NCI-H1048 (cell line): ENCODE measurements around the gene DZIP1L.
"Not testable (repeated sequence)": the region's sequence is repeated elsewhere in the genome, so short reads cannot be mapped to it uniquely, and the experiment has no call there.

Experiments
- DNase-seq: peaks from one replicate; lab custom pipeline; 2025; lab: John Stamatoyannopoulos, UW

Gene DZIP1L, protein sequence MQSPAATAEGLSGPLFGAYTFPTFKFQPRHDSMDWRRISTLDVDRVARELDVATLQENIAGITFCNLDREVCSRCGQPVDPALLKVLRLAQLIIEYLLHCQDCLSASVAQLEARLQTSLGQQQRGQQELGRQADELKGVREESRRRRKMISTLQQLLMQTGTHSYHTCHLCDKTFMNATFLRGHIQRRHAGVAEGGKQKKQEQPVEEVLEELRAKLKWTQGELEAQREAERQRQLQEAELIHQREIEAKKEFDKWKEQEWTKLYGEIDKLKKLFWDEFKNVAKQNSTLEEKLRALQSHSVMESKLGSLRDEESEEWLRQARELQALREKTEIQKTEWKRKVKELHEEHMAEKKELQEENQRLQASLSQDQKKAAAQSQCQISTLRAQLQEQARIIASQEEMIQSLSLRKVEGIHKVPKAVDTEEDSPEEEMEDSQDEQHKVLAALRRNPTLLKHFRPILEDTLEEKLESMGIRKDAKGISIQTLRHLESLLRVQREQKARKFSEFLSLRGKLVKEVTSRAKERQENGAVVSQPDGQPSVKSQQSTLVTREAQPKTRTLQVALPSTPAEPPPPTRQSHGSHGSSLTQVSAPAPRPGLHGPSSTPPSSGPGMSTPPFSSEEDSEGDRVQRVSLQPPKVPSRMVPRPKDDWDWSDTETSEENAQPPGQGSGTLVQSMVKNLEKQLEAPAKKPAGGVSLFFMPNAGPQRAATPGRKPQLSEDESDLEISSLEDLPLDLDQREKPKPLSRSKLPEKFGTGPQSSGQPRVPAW

DNA sequence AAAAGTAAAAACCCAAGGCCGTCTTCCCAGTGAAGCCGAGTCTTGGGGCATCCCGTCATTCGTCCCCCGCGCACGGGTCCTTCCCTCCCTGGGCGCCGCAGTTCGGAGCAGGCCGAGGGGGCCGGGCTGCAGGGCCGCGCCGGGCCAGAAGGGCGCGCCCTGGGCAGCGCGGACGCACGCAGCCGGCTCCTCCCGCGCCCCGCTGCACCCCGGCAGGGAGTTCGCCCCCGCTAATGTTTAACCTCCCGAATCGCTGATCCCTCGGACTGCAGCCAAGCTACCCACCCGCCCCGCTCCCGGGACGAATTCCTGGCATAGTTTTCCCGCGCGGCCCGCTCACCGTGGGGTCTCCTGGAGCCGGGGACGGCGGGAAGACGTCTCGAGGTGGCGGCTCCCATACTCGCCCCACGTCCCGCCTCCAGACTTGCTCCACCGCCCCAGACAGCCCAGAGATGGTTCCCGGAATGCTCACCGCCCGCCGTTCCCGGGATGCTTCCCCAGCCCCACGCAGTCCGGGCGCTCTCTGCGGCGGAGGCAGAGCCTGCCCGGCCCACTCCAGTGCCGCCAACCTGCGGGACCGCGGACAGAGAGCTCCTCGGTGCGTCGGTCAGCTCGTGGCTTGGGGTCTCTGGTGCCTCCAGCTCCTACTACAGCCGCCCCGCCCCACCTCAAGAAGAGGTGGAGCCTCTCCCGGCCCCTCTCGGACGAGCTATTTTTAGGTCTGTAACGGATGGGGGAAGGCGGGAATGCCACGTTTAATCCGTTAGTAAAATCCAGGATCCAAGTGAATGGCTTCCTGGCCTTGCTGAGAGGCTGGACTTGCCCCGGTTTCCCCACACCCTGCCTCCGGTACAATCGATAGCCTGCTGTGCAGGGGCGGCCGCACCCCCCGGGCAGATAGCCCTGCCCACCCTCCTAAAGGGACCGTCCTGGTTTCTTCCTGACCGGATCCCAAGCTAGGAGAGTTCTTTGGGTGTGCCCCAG is at the start of gene DZIP1L:
DZIP1L (minus strand) TSS at position 621 of the 984 bp plus-strand sequence. CDS start 11,637 bp downstream, outside the sequence.
- DNase-seq, result peak; percentile 49

DNA sequence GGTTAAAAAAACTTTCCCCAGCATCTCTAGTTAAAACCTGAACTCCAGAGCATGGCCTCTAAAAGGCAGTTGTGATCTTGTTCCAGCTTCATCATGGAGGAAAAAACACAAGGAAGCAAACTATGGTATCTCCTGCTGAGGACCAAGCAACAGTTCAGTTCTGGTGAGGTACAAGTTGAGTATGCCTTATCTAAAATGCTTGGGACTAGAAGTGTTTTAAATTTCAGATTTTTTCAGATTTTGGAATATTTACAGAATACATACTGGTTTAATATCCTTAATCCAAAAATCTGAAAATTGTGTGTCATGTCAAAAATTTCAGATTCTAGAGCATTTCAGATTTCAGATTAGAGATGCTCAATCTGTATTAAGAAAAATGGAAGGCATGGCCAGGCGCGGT is 49.7 kb upstream of the DZIP1L start:
- DNase-seq, result no peak

DNA sequence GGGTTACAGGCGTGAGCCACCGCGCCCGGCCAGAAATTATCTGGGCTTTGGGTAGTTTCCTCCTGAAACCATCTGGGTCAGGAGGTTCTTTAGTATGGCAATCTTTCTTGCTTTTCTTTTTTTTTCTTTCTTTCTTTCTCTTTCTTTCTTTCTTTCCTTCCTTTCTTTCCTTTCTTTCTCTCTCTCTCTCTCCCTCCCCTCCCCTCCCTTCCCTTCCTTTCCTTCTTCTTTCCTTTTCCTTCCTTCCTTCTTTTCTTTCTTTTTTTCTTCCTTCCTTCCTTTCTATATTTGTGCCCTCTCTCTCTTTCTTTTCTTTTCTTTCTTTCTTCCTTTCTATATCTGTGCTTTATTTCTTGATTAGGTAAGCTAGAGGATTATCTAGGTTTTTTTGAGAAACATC is 42.3 kb upstream of the DZIP1L start:
- DNase-seq, result no peak

DNA sequence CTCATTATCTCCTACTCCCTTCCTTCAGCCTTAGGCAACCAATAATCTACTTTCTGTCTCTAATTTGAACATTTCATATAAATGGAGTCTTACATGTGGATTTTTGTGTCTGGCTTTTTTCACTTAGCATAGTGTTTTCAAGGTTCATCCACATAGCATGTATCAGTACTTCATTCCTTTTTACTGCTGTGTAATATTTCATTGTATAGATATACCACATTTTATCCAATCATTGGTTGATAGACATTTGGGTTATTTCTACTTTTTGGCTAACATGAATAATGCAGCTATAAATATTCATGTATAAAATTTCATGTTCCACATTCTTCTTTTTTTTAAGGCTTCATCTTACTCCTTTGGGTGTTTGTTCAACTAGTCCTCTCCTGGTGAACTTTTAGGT is 39.1 kb upstream of the DZIP1L start:
- DNase-seq, result no peak

DNA sequence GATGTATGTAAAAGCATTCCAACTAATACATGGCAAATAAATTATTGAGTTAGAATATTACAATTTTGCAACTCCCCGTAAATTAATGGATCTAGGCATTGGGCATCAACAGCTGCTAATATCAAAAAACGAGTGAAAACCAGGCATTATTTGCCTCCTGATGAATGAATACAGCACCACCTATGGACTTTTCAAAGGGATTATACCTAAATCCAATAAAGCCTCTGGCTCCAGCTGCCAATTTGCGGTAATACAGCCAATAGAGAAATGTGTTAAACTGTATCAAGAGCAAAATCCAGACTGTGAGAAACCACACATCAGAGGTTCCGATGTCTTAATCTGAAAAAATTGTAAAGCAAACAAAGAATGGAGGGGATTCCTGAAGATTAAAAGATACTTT is 33.1 kb upstream of the DZIP1L start:
- no peak for DNase-seq

DNA sequence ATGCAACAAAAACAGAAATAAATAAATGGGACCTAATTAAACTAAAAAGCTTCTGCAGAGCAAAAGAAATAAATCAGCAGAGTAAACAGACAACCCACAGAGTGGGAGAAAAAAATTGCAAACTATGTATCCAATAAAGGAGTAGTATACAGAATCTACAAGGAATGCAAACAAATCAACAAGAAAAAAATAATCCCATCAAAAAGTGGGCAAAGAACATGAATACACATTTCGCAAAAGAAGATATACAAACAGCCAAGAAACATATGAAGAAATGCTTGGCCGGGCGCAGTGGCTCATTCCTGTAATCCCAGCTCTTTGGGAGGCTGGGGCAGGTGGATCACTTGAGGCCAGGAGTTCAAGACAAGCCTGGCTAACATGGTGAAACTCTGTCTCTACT is 26.8 kb upstream of the DZIP1L start:
- DNase-seq, result not testable (repeated sequence)

DNA sequence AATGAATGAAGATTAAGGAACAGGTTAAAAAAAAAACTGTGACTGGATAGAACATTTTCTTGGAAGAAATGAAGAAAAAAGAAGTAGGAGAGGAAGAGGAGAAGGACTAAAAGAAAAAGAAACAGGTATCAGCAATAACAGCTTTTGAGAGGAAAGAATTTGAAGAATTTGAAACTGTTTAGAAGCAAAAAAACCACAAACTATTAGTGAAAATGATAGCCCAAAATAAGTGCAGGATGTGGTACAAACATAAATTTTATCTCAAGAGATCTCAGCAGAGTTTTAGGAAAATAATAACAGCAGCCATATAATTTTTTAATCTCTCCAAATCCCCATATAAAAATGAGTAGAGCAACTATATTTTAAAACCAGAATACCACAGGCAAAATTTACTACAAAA is 25.5 kb upstream of the DZIP1L start:
- DNase-seq, result no peak

DNA sequence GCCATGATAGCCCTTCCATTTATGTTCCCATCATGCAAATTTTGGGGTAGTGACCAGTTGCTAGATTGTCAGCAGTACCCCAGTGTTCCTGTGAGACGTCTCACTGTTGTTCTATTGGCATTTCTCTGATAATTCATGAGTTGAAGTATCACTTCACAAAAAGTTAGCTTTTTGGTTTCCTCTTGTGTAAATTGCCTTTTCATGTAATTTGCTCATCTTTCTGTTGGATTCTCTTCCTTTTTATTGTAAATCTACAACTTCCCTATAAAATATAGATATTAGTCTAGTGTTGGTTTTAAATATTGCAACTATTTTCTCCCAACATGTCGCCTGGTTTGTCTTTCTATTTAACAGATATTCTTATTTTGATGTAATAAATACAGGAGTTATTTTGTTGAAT is 24.3 kb upstream of the DZIP1L start:
- no peak for DNase-seq

DNA sequence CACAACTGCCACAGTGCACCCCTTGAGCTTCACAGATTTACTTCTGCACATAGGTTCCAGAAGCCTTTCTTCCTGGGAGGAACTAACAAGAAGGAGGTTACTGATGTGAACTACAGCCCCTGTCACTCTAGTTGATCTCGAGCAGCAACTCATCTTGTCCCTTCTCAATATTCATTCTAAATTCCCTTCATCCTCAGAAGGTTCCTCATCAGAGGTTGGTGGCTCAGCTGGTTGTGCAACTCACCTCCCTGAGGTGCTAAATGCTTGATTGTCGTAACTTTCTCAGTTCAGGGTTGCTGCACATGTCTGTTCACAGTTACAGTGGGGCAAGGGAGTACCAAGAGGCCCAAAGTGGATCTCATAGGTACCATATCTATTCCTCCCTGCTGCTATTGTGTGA is 22.5 kb upstream of the DZIP1L start:
- no peak for DNase-seq

DNA sequence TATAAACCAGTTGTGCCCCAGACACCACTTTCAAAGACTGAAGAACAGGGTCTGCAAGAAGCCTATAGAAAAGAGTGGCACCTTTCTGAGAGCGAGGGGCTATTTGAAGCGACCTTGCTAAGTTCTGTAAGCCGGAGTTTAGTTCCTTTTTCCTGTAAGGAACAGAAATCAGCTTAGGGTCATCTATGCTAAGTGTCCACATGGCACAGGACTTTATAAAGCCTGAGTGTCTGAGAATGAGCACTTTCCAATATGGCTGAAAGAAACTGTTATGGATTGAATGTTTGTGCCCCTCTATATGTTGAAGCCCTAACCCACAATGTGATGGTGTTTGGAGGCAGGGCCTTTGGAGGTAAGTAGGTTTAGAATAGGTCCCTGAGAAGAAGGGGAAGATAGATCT is 20.8 kb upstream of the DZIP1L start:
- DNase-seq, result no peak

DNA sequence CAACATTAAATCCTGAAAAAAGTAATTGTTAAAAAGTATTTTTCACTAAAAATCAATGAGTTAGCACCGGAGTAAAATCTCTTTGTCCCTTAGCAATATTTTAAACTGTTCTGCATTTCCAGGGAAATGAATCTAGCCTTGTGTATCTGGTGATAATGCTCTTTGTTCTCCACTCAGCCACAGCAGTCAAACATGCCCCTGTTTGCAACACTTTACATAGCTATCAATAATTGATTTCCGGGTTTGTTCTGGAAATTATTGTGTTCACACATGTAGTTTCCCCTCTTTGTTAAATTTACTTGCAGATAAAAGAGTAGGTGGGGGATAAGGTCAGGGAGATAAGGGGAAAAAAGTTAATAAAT is 20.4 kb upstream of the DZIP1L start:
- DNase-seq, result no peak

DNA sequence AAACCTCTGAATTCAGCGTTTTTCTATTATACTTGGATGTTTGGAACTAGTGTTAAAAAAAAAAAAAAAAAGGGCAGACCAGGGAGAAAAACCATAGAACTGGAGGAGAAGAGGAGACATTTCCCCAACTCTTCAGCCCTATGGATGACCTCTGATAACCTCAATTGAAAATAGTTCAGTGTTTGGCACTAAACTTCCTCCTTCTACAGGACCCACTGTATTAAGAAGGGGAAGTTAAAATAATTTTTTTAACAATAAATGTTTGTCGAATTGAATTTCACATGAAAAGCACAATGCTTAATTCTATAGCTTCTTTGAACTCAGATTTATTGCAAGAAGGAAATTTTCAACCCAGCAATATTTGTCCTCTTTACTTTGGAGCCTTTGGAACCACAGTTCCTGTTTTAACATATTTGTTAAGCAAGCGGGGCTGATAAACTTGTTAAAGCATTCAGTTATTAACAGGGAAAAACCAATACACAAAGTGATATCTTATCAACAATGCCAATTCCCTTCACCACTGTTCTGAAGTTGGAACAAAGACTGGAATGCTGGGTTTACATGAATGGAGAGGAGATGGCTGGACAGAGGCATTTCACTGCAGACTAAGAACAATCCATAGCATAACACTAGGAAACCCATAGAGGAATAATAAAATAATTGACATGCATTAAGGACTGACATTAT is 19.9 kb upstream of the DZIP1L start:
- no peak for DNase-seq

DNA sequence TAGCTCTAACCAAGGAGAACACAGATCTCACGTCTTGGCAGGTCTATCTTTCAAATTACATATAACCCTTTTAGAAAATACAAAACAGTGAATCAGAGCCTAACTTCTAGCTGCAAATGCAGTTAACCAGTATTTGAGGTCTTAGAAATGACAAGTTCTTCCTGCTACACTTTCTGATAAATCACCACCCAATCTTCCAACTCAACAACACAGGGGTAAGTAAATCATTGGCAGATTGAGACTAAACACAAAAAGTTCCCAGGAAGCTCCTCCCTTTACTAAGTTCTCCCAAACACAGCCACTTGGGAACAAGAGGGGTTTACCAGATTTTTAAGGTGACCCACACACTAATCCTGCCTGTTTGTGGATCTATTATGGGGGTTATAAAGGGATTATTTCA is 16.8 kb upstream of the DZIP1L start, which contains the start of gene A4GNT:
A4GNT (minus strand) TSS at position 152 of the 400 bp plus-strand sequence. CDS start 1,134 bp downstream, outside the sequence.
- DNase-seq, result no peak

DNA sequence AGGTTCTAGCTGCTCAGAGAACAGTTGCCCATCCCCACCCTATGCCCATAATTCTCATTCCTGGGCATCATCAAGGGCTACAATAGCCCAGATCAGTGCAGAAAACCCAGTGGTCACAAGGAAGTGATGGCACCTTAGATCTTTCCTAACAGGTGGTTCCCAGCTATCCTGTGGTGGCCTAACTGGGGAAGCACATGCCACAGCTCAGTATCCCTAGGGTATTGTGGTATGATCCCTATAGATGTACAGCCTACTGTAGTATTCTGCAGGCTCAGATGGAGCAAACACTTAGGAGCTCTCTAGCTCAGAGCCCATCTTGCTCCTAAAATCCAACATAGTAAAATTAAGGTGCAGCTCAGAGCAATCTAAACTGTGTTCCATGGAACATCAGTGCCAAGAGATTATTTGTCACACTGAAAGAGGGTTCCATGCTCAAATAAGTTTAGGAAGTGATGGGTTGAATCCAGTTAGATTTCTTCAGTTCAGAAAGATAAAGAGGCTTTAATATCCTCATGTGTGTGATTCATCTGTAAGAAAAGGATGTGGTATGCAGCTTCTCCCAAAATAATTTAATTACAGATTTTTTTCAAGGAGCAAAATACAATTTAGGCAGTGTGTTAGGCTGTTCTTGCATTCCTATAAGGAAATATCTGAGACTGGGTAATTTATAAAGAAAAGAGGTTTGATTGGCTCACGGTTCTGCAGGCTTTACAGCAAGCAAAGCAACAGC is 12.4 kb upstream of the DZIP1L start:
- no peak for DNase-seq

DNA sequence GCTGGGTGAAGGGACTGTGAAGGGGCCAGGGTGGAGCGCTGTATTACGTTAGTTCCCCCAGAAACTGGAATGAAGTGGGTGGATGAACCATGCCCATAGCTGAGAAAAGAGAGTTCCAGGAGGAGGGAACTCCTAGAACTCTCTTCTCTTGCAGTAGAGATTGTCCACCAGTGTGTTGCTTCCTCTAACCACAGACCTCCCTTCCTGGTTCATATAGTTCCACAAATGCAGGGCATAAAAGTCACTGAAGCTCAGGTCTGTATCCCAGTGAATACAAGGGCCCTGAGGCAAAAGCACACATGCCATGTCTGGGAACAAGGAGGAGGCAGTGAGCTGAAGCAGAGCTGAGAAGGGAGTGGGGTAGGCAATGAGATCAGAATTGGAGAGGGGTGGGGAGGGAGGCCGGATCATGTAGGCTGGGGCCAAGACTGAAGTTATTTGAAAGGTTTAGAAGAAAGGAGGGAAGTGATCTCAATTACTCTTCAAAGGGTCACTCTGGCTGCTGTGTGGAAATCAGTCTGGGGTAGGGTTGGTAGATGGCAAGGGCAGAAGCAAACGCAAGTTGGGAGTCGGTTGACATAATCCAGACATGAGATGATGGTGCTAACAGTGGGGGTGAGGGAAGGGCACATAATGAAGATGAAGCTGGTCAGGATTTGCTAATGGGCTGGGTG is 10.3 kb upstream of the DZIP1L start:
- no peak for DNase-seq

DNA sequence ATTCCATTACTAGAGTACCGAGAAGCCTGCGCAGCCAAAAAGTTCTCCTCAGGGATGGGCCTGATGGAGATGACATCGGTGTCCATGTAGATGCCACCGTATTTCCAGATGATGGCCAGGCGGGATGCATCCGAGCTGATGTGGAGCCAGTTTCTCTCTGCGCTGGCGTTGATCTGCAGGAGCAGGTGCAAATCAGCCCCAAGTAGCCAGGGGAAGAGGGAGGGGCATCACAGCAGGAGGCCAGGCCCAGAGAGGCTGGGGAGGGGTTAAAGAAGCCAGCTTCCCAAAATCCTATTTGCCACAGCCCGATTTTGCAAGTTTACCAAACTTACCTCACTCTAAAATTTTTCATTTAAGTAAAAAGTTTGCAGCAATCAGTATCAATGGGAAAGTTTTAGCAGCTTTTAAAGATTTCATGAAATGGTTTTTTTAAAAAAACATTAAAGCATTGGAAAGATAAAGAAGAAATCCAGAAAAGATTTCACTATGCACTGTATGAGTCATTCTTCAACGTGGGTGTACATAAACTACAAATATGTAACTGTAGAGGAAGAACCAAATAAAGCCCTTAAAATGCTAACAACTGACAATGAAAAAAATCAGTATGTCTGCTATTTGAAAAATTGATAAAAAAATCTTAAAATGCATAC is 9.4 kb upstream of the DZIP1L start:
- no peak for DNase-seq

DNA sequence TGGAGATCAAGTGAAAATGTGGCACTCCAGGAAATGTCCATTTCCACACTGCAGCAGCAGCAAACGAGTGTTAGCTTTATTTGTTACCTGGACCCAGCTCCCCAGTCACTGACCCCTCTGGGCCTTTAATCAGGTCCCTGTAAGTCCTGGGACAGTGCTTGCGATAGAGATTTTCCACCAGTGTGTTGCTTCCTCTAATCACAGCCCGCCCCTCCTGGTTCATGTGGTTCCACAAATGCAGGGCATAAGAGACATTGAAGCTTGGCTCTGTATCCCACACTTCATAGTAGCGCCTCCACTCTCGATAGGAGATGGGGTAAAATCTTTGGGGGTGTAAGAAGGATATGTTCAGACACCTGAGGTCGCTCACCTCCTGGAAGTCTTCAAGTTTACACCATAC is 8.8 kb upstream of the DZIP1L start:
- DNase-seq, result no peak

DNA sequence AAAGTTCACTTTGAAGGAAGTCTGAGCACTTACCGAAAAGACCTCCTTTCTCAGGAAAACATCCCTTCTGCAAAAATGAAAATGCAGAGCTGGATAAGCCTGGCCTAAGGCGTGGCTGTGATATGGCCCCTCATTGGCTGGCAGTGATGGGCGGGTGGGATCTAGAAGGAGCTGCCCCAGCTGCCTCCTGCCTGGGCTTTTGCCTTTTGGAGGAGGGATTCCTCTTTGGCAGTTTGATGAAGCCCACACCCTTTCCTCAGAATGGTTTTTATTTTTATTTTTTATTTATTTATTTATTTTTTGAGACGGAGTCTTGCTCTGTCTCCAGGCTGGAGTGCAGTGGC is 4.0 kb upstream of the DZIP1L start:
- DNase-seq, result no peak

DNA sequence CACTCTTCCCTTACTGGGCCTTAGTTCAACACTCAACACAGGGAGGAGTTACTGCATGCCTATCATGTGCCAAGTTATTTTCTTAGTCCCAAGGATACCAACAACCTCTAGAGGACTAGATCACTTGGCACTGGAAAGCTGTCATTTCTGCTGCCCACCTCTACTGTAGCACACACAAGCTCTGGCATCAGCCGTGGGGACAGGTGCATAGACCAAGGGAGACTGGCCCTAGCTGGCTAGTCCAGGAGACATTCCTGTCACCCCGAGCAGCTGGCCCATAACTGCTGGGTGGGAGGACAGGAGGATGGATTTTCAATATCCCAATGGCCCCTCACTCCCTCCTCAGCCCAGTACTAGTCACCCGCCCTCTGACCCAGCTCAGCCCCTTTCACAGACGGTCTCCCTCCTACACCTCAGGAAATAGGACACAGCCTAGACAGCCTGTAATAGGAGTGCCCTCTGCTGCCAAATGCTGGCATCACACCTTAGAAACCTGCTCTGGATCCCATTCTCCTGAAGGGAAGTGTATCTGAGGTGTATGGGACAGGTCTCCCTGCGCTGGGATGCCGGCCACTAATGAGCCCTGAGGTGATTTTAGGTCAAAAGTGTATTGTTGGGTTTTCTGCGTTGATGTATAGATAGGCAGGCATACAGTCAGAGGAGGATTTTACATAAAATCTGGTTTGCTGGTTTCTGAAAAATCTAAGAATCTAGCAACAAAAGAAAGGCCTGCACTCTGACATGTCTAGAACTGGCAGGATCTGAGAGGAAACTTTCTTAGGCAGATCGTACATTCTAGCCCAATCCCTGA is 3.4 kb upstream of the DZIP1L start:
- DNase-seq, result peak; percentile 18
